ENCODE data around the gene EXOC3L4.
A peak's percentile ranks its signal among the peaks of the same experiment; 100 is the strongest.
"Not testable (repeated sequence)": the region's sequence is repeated elsewhere in the genome, so short reads cannot be mapped to it uniquely, and the experiment has no call there.

EXOC3L4 gene

DNA sequence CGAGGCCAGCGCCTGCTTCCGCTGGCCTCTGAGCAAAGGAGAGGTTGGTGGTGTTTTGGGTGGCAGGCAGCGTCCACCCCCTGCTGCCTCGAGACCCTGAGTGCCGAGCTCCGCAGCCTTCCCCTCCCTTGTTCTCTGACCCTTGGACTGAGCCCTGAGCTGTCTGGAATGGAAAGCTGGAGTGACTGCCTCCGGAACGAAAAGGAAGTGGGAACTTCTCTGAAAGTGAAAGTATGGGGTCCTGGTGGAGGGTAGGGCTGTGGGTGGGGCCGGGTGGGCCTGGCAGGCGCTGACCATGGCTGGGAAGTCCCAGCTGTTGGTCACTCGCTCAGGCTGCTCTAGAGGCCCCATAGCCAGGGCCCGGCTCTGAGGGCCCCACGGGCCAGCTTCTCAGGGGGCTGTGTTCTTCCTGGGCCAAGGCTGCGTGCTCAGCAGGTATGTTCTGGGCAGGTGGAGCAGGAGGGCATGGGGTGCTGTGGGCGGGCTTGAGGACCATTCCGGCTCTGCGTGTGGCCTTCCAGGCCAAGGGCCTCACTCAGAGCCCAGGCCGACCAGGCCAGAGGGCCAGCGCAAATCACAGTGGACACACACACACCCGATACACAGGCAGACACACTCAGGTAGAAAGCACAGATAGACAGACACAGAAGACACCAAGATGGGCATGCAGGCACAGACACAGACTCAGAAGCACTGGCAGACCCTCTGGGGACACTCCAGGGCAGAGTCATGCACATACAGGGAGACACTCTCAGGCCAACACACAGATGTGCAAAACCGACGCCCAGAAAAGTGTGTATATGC, at the start of gene EXOC3L4:
Gene EXOC3L4, plus strand, starts transcription at position 320 of the 804 bp plus-strand sequence. CDS start 5,495 bp downstream, outside the sequence.
- no peak for DNase-seq

- DNase-seq = no peak
Measured at GRCh38 chr14:103045371-103045869, 49.1 kb upstream of the EXOC3L4 start.

GRCh38 chr14:103047453-103047852, 47.1 kb upstream of the EXOC3L4 start:
- DNase-seq = not testable (repeated sequence)

DNA sequence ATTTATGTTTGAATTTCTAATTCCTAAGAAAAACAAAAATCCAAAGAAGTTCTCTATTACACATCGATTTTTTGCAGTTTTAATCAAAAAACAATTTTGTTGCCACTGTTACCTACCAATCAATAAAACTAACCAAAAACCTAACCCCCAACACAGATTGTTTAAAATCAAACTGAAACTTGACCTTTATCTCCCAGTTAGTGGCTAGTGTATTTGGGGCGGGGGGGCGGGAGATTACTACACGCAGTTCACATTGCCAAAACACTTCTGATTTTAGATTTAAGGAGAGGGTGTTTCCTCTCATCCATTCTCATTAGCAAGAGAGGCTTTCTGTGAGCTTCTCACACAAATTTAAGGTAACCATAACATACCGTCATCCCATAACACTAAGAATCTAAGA, 43.6 kb upstream of the EXOC3L4 start:
- no peak for DNase-seq

DNA sequence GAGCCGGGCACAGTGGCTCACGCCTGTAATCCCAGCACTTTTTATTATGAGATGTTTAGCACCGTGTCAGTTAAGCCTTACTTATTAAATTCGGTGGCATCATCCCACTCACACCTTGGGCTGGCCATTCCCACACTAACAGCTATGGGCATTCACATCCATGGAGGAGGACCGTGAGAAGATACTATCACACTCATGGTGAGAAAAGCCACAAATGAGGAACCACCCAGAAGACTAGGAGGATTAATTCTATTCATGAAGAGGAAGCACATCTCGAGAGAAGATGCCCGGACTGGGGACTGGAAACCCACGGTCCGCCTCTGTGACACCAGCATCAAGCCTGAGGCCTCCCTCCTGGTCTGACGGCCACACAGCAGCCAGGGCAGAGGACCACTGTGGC, 42.1 kb upstream of the EXOC3L4 start:
- peak; percentile 48 for DNase-seq

DNA sequence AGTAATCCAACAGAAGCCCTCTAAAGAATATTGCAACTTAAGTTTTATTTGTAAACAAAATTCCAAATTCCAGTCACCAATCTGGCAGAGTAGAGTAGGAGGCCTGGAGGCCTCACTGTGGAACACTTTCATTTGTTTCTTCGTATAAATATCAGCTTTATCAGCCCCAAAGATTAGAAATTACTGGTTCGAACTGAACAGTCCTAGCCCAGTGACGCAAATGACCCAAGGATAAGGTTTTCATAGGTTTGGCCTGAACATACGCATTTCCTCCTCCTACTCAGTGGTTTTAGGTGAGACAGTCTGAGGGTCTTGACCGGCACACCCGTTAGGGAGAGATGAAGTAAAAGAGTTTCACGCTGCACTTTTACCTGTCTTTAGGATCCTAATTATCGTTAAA, 38.8 kb upstream of the EXOC3L4 start:
- no peak for DNase-seq

GRCh38 chr14:103056322-103057027, 38.0 kb upstream of the EXOC3L4 start:
- DNase-seq = peak; percentile 47

DNA sequence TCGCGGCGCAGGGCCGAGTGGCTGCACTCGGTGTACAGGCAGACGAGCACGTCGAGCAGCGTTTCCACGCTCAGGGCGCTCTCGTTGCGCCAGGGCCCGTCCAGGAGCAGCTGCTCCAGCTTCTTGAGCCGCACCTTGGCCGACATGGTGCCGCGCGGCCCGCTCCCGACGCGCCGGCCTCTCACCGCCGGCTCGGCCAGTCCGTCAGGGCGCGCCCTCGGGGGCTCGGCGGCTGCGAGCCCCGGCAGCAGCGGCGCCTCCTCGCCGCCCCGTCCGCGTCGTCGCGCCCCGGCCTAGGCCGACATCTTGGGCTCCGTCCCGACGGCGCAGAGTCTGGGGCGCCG, 37.5 kb upstream of the EXOC3L4 start:
- DNase-seq = peak; percentile 26

- DNase-seq = peak; percentile 79
Measured at GRCh38 chr14:103057372-103058163, 37.0 kb upstream of the EXOC3L4 start, which contains the start of gene CDC42BPB. CDC42BPB (minus strand) TSS chr14:103057549; CDS start chr14:103057173, 376 bp downstream.

GRCh38 chr14:103058164-103059055, 36.1 kb upstream of the EXOC3L4 start:
- no peak for DNase-seq

GRCh38 chr14:103059556-103059955, 35.0 kb upstream of the EXOC3L4 start:
- no peak for DNase-seq

DNA sequence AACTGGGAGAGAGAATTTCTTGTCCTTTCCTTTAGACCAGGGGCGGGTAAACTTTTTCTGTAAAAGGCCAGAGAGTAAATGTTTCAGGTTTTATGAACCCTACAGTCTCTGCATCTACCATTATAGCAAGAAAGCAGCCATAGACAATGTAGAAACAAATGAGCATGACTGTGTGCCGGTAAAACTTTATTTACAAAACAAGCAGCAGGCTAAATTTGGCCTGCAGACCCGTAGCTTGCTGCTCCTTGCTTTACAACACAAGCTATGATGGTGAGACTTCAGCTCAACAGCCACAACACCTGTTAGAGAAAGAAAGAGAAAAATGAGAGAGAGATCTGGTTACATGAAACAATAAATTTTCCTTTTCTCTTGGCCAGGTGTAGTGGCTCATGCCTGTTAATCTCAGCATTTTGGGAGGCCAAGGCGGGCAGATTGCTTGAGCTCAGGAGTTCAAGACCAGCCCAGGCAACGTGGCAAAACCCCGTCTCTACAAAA, 33.0 kb upstream of the EXOC3L4 start:
- DNase-seq = no peak

DNA sequence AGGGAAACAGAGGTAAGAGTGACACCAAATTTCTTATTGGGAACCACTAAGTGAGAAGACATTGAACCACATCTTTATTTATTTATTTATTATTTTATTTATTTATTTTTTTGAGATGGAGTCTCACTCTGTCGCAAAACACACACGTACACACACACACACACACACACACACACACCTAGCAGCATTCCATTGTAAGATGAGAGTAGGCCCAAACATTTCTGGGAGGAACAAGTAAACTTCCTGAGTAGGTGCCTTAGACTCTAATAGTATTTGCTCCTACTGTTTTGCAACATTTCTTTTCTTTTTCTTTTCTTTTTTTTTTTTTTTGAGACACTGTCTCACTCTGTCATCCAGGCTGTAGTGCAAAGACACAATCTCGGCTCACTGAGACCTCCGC, 30.1 kb upstream of the EXOC3L4 start:
- no peak for DNase-seq

DNA sequence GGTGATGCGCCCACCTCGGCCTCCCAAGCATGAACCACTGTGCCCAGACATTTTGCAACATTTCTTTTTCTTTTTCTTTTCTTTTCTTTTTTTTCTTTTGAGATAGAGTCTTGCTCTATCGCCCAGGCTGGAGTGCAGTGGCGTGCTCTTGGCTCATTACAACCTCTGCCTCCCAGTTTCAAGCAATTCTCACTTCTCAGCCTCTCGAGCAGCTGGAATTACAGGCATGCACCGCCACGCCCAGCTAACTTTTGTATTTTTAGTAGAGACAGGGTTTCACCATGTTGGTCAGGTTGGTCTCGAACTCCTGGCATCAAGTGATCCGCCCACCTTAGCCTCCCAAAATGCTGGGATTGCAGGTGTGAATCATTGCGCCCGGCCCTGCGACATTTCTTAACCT, 29.5 kb upstream of the EXOC3L4 start:
- no peak for DNase-seq

DNA sequence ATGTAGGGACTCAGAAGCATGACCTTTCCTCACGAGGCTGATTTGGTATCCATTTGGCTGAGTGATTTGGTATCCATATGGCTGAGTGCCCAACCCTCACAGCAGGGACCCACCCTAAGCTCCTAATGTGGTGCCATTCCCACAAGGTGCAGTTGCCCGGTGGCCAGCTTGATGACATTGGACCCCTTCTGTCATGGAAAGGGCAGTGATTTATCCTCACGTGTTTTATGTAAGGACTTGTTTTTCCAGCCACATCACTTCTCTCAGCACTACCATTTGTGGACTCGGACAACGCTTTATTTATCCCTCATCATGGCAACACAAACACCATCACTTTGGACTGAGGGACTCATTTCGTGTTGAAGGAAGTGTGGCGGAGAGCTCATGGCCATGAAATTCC, 28.7 kb upstream of the EXOC3L4 start:
- no peak for DNase-seq

GRCh38 chr14:103066399-103066798, 28.1 kb upstream of the EXOC3L4 start:
- no peak for DNase-seq

- no peak for DNase-seq
Measured at GRCh38 chr14:103067231-103067954, 27.1 kb upstream of the EXOC3L4 start.

- DNase-seq = no peak
Measured at GRCh38 chr14:103068351-103069073, 26.0 kb upstream of the EXOC3L4 start.

- no peak for DNase-seq
Measured at GRCh38 chr14:103070263-103070885, 24.2 kb upstream of the EXOC3L4 start.

- no peak for DNase-seq
Measured at GRCh38 chr14:103070971-103071542, 23.5 kb upstream of the EXOC3L4 start.
